ENCODE data around the gene VGF. TPM values are rescaled to one million over a fixed set of nuclear protein-coding genes. Genes with fewer than 3 reads are reported as not detected.

The VGF gene
- polyA plus RNA-seq, 6 donors from 2014 or later = not detected

DNA sequence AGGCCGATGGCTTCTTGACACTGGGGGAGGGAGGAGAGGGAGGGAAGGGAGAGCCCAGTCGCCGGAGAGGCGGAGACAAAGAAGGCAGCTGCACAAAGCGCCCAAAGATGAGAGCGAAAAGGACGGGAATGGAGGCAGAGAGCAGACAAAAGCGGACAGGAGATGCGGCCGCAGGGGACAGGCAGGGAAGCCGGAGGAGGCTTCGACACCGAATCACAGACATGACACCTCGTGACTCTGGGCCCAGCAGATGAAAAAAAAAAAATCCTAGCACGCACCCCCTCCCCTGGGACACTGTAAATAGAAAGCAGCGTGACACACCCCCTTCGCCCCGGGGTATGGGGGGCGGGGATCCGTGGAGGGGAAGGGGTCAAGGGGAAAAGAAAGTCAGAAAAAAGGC, 13.7 kb upstream of the VGF start:
- Mint-ChIP-seq H3K36me3 (peaks cover 0 to 9% of the 10 kb centered on the region in 2 donors), H3K9me3 (peaks cover 0 to 12% (median 1%) of the 10 kb centered on the region in 7 donors), H3K27me3 (peaks cover 56 to 84% (median 79%) of the 10 kb centered on the region in 3 donors), H3K27ac (peak overlapping the region in 1 of 6 donors; percentile 7), H3K4me1 (peaks cover 8 to 29% (median 28%) of the 10 kb centered on the region in 3 donors), H3K4me3 (peak overlapping the region in 7 of 8 donors; percentile 44 to 84 (median 63))
- DNase-seq = no peak
- ATAC-seq (ENCODE audit: low read depth in 2 of 2) = peak in 1 of 2 donors; percentile 22

DNA sequence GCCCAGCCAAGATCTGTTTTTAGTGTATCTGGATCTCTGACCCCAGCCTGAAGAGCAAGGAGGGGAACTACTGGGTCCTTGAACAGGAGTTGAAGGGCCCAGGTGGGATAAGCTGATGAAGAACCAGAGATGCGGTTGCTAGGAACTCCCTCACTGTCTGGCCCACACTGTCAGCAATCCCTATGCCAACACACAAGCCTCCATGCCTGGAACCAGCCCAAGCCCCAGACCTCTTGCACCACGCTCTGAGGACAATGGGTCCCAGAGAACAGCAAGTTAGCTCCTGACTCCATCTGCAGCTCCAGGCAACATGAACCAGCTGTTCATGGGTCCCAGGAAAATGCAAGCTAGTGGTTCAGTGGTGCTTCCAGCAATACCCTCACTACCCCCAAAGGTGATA, 12.3 kb upstream of the VGF start:
- Mint-ChIP-seq H3K4me1 (peaks cover 16 to 39% (median 37%) of the 10 kb centered on the region in 3 donors), H3K4me3 (peak overlapping the region in 1 of 8 donors; percentile 12), H3K27me3 (peaks cover 62 to 96% (median 88%) of the 10 kb centered on the region in 3 donors), H3K9me3 (peaks cover 0 to 11% (median 5%) of the 10 kb centered on the region in 7 donors), H3K27ac (no peak overlapping the region), H3K36me3 (peaks cover 0 to 11% of the 10 kb centered on the region in 2 donors)
- no peak for DNase-seq
- no peak for ATAC-seq (ENCODE audit: low read depth in 2 of 2)

- peaks cover 27 to 53% (median 43%) of the 10 kb centered on the region in 3 donors for H3K4me1 Mint-ChIP-seq
- DNase-seq (no peak), ATAC-seq (ENCODE audit: low read depth in 2 of 2) (no peak)
- peak overlapping the region in 1 of 8 donors; percentile 22 for H3K4me3 Mint-ChIP-seq
- H3K27me3 Mint-ChIP-seq = peaks cover 62 to 100% (median 89%) of the 10 kb centered on the region in 3 donors
- H3K27ac Mint-ChIP-seq = no peak overlapping the region
- peaks cover 0 to 22% of the 10 kb centered on the region in 2 donors for H3K36me3 Mint-ChIP-seq
- peaks cover 0 to 11% (median 4%) of the 10 kb centered on the region in 7 donors for H3K9me3 Mint-ChIP-seq
Observed at GRCh38 chr7:101175664-101176063, 10.3 kb upstream of the VGF start.

- H3K4me1 Mint-ChIP-seq = peaks cover 36 to 53% (median 50%) of the 10 kb centered on the region in 3 donors
- H3K9me3 Mint-ChIP-seq = peaks cover 0 to 11% (median 4%) of the 10 kb centered on the region in 7 donors
- DNase-seq (no peak), ATAC-seq (ENCODE audit: low read depth in 2 of 2) (no peak)
- peaks cover 0 to 30% of the 10 kb centered on the region in 2 donors for H3K36me3 Mint-ChIP-seq
- H3K27me3 Mint-ChIP-seq = peaks cover 70 to 100% (median 89%) of the 10 kb centered on the region in 3 donors
- peak overlapping the region in 3 of 6 donors; percentile 44 to 97 (median 62) for H3K27ac Mint-ChIP-seq
- peak overlapping the region in 7 of 8 donors; percentile 48 to 86 (median 66) for H3K4me3 Mint-ChIP-seq
Observed at GRCh38 chr7:101174322-101174854, 9.0 kb upstream of the VGF start.

DNA sequence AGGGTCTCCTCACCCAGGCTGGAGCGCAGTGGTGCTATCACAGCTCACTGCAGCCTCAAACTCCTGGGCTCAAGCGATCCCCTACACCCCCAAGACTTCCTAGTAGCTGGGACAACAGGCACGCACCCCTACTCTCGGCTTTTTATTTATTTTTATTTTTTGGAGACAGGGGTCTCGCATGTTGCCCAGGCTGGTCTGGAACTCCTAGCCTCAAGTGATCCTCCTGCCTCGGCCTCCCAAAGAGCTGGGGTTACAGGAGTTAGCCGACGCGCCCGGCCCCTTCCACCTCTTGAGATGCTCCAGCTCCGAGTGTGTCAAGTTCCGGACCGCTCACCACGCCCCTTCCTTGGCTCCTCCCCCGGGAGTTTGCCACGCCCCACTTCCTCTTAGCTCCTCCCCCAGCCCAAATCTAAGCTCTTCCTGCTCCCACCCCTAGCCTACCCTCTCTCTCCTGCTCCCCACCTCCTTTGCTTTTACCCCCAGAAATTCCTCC, 8.4 kb upstream of the VGF start:
- peaks cover 0 to 36% of the 10 kb centered on the region in 2 donors for H3K36me3 Mint-ChIP-seq
- peak; percentile 22 to 23 for ATAC-seq (ENCODE audit: low read depth in 2 of 2)
- H3K27me3 Mint-ChIP-seq = peaks cover 75 to 100% (median 89%) of the 10 kb centered on the region in 3 donors
- peaks cover 0 to 11% (median 4%) of the 10 kb centered on the region in 7 donors for H3K9me3 Mint-ChIP-seq
- H3K4me1 Mint-ChIP-seq = peaks cover 36 to 50% (median 48%) of the 10 kb centered on the region in 3 donors
- peak overlapping the region in 7 of 8 donors; percentile 48 to 86 (median 66) for H3K4me3 Mint-ChIP-seq
- no peak for DNase-seq
- H3K27ac Mint-ChIP-seq = peak overlapping the region in 3 of 6 donors; percentile 28 to 97 (median 62)

DNA sequence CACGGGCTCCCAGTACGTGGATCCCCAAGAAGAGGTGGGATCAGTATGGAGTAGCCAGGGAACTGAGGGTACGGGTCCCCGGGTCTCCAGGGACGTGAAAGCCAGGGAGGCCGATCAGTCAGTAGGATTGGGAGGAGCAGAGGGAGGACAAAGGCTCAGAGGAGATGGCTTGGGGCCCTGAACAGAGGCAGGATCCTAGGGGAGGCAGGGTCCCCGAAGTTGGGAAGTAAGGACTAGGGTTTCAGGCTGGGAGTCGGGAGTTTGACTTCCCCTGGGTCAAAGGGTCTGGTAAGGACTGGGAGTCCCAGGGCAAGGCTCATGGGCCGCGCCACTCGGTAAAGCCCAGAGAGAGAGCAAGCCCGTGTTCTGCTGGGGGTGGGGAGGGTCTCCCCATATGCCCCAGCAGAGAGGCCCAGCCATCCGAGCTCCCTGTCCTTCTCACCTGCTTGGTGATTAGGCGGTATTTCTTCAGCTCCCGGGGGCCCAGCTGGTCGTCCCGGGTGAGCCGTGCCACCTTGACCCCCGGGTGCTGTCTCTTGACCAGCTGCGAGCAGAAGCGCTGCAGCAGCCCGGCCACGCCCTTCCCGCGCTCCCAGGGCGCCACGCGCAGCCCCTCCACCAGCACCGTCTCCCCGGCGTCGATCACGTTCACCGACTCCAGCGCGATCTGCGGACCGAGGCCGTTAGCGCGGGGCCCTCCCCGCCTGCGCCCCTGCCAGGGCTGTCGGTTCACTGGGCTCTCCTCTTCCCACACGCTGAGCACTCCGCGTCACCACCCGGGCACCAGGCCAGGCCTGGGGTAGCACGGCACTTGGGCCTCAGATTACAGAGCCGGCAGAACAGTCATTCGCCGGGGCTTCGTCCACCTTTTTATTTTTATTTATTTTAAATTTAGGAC, 7.7 kb upstream of the VGF start:
- peak overlapping the region in 2 of 6 donors; percentile 76 to 89 for H3K27ac Mint-ChIP-seq
- H3K27me3 Mint-ChIP-seq = peaks cover 77 to 100% (median 95%) of the 10 kb centered on the region in 3 donors
- peaks cover 0 to 11% (median 4%) of the 10 kb centered on the region in 7 donors for H3K9me3 Mint-ChIP-seq
- H3K4me1 Mint-ChIP-seq = peaks cover 42 to 53% (median 47%) of the 10 kb centered on the region in 3 donors
- ATAC-seq (ENCODE audit: low read depth in 2 of 2) (no peak), DNase-seq (no peak)
- peak overlapping the region in 5 of 8 donors; percentile 33 to 81 (median 53) for H3K4me3 Mint-ChIP-seq
- H3K36me3 Mint-ChIP-seq = peaks cover 0 to 42% of the 10 kb centered on the region in 2 donors

DNA sequence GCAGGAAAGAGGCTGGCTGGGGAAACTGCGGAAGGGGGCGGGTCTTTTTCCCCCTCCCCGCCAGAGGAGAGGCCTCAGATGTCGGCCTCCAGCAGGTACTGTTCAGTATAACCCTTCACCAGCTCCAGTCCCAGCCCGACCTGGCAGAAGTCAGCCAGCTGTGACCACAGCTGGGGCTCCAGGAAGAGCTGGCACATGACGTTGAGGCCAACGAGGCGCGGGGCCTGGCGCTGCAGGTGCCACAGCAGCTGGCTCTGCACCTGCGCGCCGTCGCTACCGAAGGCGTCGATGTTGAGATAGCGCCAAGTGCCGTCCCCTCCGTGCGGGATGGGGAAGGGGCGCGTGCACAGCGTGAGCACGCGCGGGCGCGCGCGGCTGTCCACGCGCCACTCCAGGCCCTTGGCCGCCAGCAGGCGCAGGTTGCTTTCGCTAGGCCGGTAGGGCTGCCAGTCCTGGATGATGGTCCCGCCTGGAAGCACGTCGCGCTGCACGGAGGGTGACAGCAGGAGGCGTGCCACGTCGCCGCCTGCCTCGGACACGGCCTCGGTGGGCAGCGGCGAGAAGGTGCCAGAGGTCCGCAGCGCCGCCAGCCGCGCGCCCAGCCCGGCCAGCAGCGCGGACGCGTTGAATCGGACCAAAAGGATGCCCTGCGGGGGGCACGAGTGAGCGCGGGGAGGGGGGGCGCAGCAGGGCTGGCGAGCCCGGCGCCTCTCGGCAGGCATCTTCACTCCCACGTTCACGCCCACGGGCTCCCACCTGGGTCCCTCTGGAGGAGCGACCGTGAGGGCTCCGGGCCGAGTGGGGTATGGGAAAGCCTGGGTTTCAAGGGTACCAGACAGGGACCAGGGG, 6.9 kb upstream of the VGF start:
- H3K27ac Mint-ChIP-seq = peak overlapping the region in 4 of 6 donors; percentile 49 to 95 (median 82)
- H3K4me1 Mint-ChIP-seq = peaks cover 43 to 56% (median 53%) of the 10 kb centered on the region in 3 donors
- peaks cover 0 to 42% of the 10 kb centered on the region in 2 donors for H3K36me3 Mint-ChIP-seq
- H3K27me3 Mint-ChIP-seq = peaks cover 77 to 100% (median 95%) of the 10 kb centered on the region in 3 donors
- H3K4me3 Mint-ChIP-seq = peak overlapping the region in 6 of 8 donors; percentile 60 to 81 (median 66)
- H3K9me3 Mint-ChIP-seq = peaks cover 0 to 11% (median 4%) of the 10 kb centered on the region in 7 donors
- peak; percentile 59 for DNase-seq
- peak; percentile 72 to 84 for ATAC-seq (ENCODE audit: low read depth in 2 of 2)

- peak overlapping the region in 5 of 8 donors; percentile 32 to 64 (median 60) for H3K4me3 Mint-ChIP-seq
- H3K27ac Mint-ChIP-seq = peak overlapping the region in 5 of 6 donors; percentile 36 to 95 (median 62)
- H3K4me1 Mint-ChIP-seq = peaks cover 47 to 62% (median 61%) of the 10 kb centered on the region in 3 donors
- H3K36me3 Mint-ChIP-seq = peaks cover 0 to 42% of the 10 kb centered on the region in 2 donors
- ATAC-seq (ENCODE audit: low read depth in 2 of 2) (no peak), DNase-seq (no peak)
- peaks cover 73 to 99% (median 95%) of the 10 kb centered on the region in 3 donors for H3K27me3 Mint-ChIP-seq
- H3K9me3 Mint-ChIP-seq = peaks cover 0 to 11% (median 4%) of the 10 kb centered on the region in 7 donors
Observed at GRCh38 chr7:101171442-101171837, 6.1 kb upstream of the VGF start.

GRCh38 chr7:101170617-101171441, 5.5 kb upstream of the VGF start:
- H3K9me3 Mint-ChIP-seq = peaks cover 0 to 8% (median 5%) of the 10 kb centered on the region in 7 donors
- DNase-seq (no peak), ATAC-seq (ENCODE audit: low read depth in 2 of 2) (no peak)

DNA sequence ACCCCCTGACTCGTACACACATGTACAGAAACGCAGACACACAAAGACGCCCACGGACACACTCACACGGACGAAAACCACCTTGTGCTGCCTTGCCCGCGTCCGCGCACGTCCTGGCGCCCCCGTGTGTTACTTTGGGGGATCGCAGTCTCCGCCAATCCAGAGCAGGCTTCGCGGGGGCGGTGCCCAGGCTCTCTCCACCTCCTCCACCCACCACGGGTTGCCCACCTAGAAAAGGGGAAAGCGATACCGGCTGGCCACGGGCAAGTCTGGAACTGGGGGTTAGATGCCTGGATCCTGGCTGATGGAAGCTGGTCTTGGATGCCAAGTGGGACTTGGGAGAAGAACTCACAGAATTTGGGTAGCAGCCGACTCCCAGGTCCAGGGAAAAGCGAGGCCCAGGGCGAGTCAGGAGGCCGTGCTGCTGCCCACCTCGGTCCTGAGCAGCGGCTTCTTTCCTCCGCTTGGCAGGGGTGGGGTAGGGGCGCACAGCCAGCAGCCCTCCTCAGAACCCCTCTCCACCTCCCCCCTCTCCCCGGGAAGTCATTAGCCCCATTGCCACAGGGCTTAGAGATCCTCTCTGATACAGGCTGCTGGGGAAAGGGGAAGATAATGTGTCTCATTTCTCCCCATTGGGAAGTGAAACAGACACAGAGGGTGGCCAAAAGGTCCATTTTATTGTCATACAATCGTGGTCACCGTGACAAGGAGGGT, 4.6 kb upstream of the VGF start:
- Mint-ChIP-seq H3K4me1 (peaks cover 59 to 76% (median 74%) of the 10 kb centered on the region in 3 donors), H3K9me3 (peaks cover 0 to 10% (median 7%) of the 10 kb centered on the region in 7 donors), H3K4me3 (peak overlapping the region in 5 of 8 donors; percentile 28 to 69 (median 60)), H3K36me3 (peaks cover 0 to 51% of the 10 kb centered on the region in 2 donors), H3K27ac (peak overlapping the region in 4 of 6 donors; percentile 13 to 79 (median 68)), H3K27me3 (peaks cover 70 to 99% (median 95%) of the 10 kb centered on the region in 3 donors)
- ATAC-seq (ENCODE audit: low read depth in 2 of 2) (peak; percentile 39 to 52), DNase-seq (peak; percentile 73)

More at GRCh38 chr7:101170617-101171441, 5.5 kb upstream of the VGF start:
- Mint-ChIP-seq H3K27ac (peak overlapping the region in 5 of 6 donors; percentile 36 to 95 (median 62)), H3K4me1 (peaks cover 53 to 67% (median 67%) of the 10 kb centered on the region in 3 donors), H3K4me3 (peak overlapping the region in 5 of 8 donors; percentile 43 to 78 (median 60)), H3K27me3 (peaks cover 70 to 99% (median 95%) of the 10 kb centered on the region in 3 donors), H3K36me3 (peaks cover 0 to 45% of the 10 kb centered on the region in 2 donors)

All from naive B cell (primary cell).